B cell (primary cell): Measurements from ENCODE around the gene RILPL2. TPM values are rescaled to one million over a fixed set of nuclear protein-coding genes. Genes with fewer than 3 reads are reported as not detected.
A peak's percentile ranks its signal among the peaks of the same experiment; 100 is the strongest.

Source experiments
- ATAC-seq: fragments of 200-7000 bp; cut with Tn5 transposase; one replicate; pipeline ENCODE4 v1.10.0; 2021; ENCODE audit warnings: low read depth, mild to moderate bottlenecking, moderate number of reproducible peaks, moderate library complexity
- CTCF ChIA-PET: fragments of 350-600 bp; sonication (Branson Sonifier 250); formaldehyde crosslinking; loops from one replicate; lab custom pipeline; 2021; ENCODE audit warnings: antibody characterized with exemption, inconsistent platforms; lab: Charles Lee
- POLR2A ChIA-PET: fragments of 350-600 bp; sonication (Branson Sonifier 250); formaldehyde crosslinking; loops from one replicate; lab custom pipeline; 2021; ENCODE audit warnings: antibody characterized with exemption; lab: Charles Lee
- DNase-seq: peaks from one replicate; pipeline ENCODE4 v3.0.0; 2013
- H2AFZ ChIP-seq: 2 replicates; pipeline ENCODE4 v1.6.1; 2012; ENCODE audit warnings: mild to moderate bottlenecking, low read depth, low read length; ENCODE audit not compliant: insufficient read depth, poor library complexity, severe bottlenecking
- H3K27ac ChIP-seq, 2 donors: 1 replicate in 1 of 2; 2 replicates in 1 of 2; pipeline ENCODE4 v1.5.1; 2012 to 2013; ENCODE audit warnings: low read length in 2 of 2, mild to moderate bottlenecking in 2 of 2, moderate library complexity in 1 of 2
- H3K27me3 ChIP-seq, 4 experiments: fragments of 200-600 bp in 1 of 4; sonication (generic) in 1 of 4; replicated peaks in 1 of 4; 1 replicate in 2 of 4; 2 replicates in 2 of 4; pipeline versions ENCODE4 v1.6.1 to v1.7.0; 2013 to 2016; ENCODE audit warnings: low read length in 3 of 4, mild to moderate bottlenecking in 2 of 4, mixed read lengths in 1 of 4, moderate library complexity in 1 of 4; ENCODE audit not compliant: insufficient read depth in 4 of 4, control insufficient read depth in 3 of 4; ENCODE audit errors: control extremely low read depth in 1 of 4
- H3K36me3 ChIP-seq, 2 experiments: replicated peaks in 1 of 2; 1 replicate in 1 of 2; 2 replicates in 1 of 2; pipeline versions ENCODE4 v1.6.1 to v1.7.1; 2013; ENCODE audit warnings: low read length in 1 of 2; ENCODE audit not compliant: insufficient read depth in 2 of 2, control insufficient read depth in 1 of 2; ENCODE audit errors: control extremely low read depth in 1 of 2, extremely low read depth in 1 of 2
- H3K4me1 ChIP-seq, 2 donors: fragments of 200-600 bp in 1 of 2; sonication (generic) in 1 of 2; 1 replicate in 1 of 2; 2 replicates in 1 of 2; pipeline versions ENCODE4 v1.5.1 to v1.6.1; 2013 to 2017; ENCODE audit warnings: low read length in 2 of 2; ENCODE audit not compliant: control insufficient read depth in 2 of 2, insufficient read depth in 2 of 2
- H3K4me2 ChIP-seq: replicated peaks from 2 replicates; pipeline ENCODE3; 2012; ENCODE audit warnings: mild to moderate bottlenecking, low read depth, low read length; ENCODE audit not compliant: poor library complexity, severe bottlenecking
- H3K4me3 ChIP-seq, 5 experiments: fragments of 200-600 bp in 1 of 5; sonication (generic) in 1 of 5; 1 replicate in 3 of 5; 2 replicates in 2 of 5; pipeline versions ENCODE4 v1.5.1 to v1.7.0; 2011 to 2016; ENCODE audit warnings: low read length in 4 of 5, mild to moderate bottlenecking in 4 of 5, low read depth in 2 of 5, control low read depth in 1 of 5, moderate library complexity in 1 of 5; ENCODE audit not compliant: insufficient read depth in 1 of 5; ENCODE audit errors: control extremely low read depth in 1 of 5, extremely low read depth in 1 of 5
- H3K79me2 ChIP-seq: fragments of 200-600 bp; sonication (generic); one replicate; pipeline ENCODE4 v1.6.0; 2016; ENCODE audit warnings: low read length; ENCODE audit not compliant: control insufficient read depth, insufficient read depth
- H3K9ac ChIP-seq: fragments of 200-600 bp; sonication (generic); 2 replicates; pipeline ENCODE4 v1.6.1; 2017; ENCODE audit warnings: mild to moderate bottlenecking, low read length, moderate library complexity
- H3K9me3 ChIP-seq, 3 donors: one replicate each; pipeline versions ENCODE4 v1.6.1 to v1.7.1; 2013; ENCODE audit warnings: low read length in 2 of 3; ENCODE audit not compliant: control insufficient read depth in 2 of 3, insufficient read depth in 1 of 3; ENCODE audit errors: control extremely low read depth in 1 of 3
- H4K20me1 ChIP-seq: 2 replicates; pipeline ENCODE4 v1.6.0; 2012; ENCODE audit warnings: mild to moderate bottlenecking, low read length; ENCODE audit not compliant: insufficient read depth, control insufficient read depth, poor library complexity, severe bottlenecking
- H3K27ac Mint-ChIP-seq: one replicate; pipeline ENCODE4 v1.8.0; 2021; ENCODE audit warnings: mixed read lengths
- H3K27me3 Mint-ChIP-seq: one replicate; pipeline ENCODE4 v1.8.0; 2021; ENCODE audit warnings: mixed read lengths
- H3K4me1 Mint-ChIP-seq: one replicate; pipeline ENCODE4 v1.8.0; 2021; ENCODE audit warnings: mixed read lengths
- H3K4me3 Mint-ChIP-seq: one replicate; pipeline ENCODE4 v1.8.0; 2021; ENCODE audit warnings: mixed read lengths
- H3K9me3 Mint-ChIP-seq: one replicate; pipeline ENCODE4 v1.8.0; 2022; ENCODE audit warnings: mixed read lengths; ENCODE audit not compliant: insufficient read depth
- CTCF ChIP-seq: fragments of 200-600 bp; IDR thresholded peaks from one replicate; pipeline ENCODE4 v1.8.0; 2022; ENCODE audit warnings: antibody characterized with exemption, mild to moderate bottlenecking
- EZH2 ChIP-seq: IDR thresholded peaks from 2 replicates; pipeline ENCODE4 v1.6.1; 2012; ENCODE audit warnings: borderline replicate concordance, low read depth, mild to moderate bottlenecking, moderate library complexity, low read length; ENCODE audit not compliant: insufficient read depth, poor library complexity, severe bottlenecking
- WGBS: methylation state at CpG from one replicate; pipeline ENCODE4 v1.1.5; 2013; ENCODE audit warnings: missing lambda C conversion rate; ENCODE audit not compliant: insufficient coverage; 5-methylcytosine and 5-hydroxymethylcytosine counted together
- intact Hi-C: fragments of 100-400 bp; cut with micrococcal nuclease; formaldehyde crosslinking; loops from one replicate; pipeline ENCODE4 v1.10.0; 2022
- polyA plus RNA-seq: library from polyadenylated mRNA; depleted of rRNA; stranded (reverse); fragments of >200 nt; gene quantifications from 2 replicates; pipeline ENCODE4 v1.2.3, GENCODE V29; 2012
- total RNA-seq, 2 donors: library from RNA; stranded (reverse); fragments of 120-200 nt in 1 of 2; gene quantifications; 1 replicate in 1 of 2; 2 replicates in 1 of 2; pipeline versions ENCODE4 v1.2.3 to v1.2.4, GENCODE V29; 2013 to 2022

RILPL2 gene
- total and polyA plus RNA-seq, 2 donors (not counting 1 experiment from before 2014, with no cell fraction given) = 4.0 to 12.6 TPM

- peaks cover 10 to 37% of the 10 kb centered on the region in 2 experiments for H3K36me3 ChIP-seq
- peaks cover 0 to 2% of the 10 kb centered on the region in 2 donors for H3K4me1 ChIP-seq
- no peaks in the 10 kb centered on the region for H3K9me3 Mint-ChIP-seq
- no peaks in the 10 kb centered on the region for H3K27me3 Mint-ChIP-seq
- no peak overlapping the region for H3K4me3 Mint-ChIP-seq
- H3K9ac ChIP-seq = no peak overlapping the region
- H2AFZ ChIP-seq = no peak overlapping the region
- intact Hi-C loops = loop anchor here (10.0 kb wide), 1 partner anchor 587 kb away; the partner anchor contains the start of gene HIP1R
- ChIA-PET POLR2A (interaction anchor here (0.6 kb wide), 2 partner anchors 37 to 56 kb away, joined by 4 read pairs; partner anchors contain the start of gene SNRNP35), CTCF (interaction anchor here (0.7 to 1.1 kb wide), 4 partner anchors 11 to 886 kb away, joined by 3 to 5 read pairs (median 4); no protein-coding TSS in a partner anchor)
- no peak overlapping the region for H3K4me2 ChIP-seq
- no peaks in the 10 kb centered on the region for H4K20me1 ChIP-seq
- peaks cover 14% of the 10 kb centered on the region for H3K79me2 ChIP-seq
- ATAC-seq (no peak), DNase-seq (no peak)
- no peak overlapping the region for H3K27ac Mint-ChIP-seq
- H3K27ac ChIP-seq = no peak overlapping the region
- no peaks in the 10 kb centered on the region for H3K9me3 ChIP-seq
- H3K4me1 Mint-ChIP-seq = peaks cover 7% of the 10 kb centered on the region
- no peaks in the 10 kb centered on the region for H3K27me3 ChIP-seq
- TF ChIP-seq EZH2 (no peak), CTCF (no peak)
- WGBS = no CpG with 5 or more reads among the region's 2 CpGs
- no peak overlapping the region for H3K4me3 ChIP-seq
These were observed 15.2 kb downstream of the RILPL2 start for GRCh38 chr12:123421314-123421713.

- no peak for ATAC-seq
- H3K27ac Mint-ChIP-seq = peak overlapping the region; percentile 64
These were observed 26.5 kb downstream of the RILPL2 start for GRCh38 chr12:123410041-123410412.

More at GRCh38 chr12:123410041-123410412, 26.5 kb downstream of the RILPL2 start:
- Histone ChIP-seq H3K4me3 (no peak overlapping the region), H3K9me3 (no peaks in the 10 kb centered on the region), H3K4me1 (no peaks in the 10 kb centered on the region), H3K27me3 (no peaks in the 10 kb centered on the region), H3K9ac (no peak overlapping the region), H3K36me3 (peaks cover 5 to 28% of the 10 kb centered on the region in 2 experiments), H3K27ac (no peak overlapping the region), H3K4me2 (no peak overlapping the region), H4K20me1 (no peaks in the 10 kb centered on the region), H3K79me2 (peaks cover 3% of the 10 kb centered on the region), H2AFZ (no peak overlapping the region)
- TF ChIP-seq CTCF (no peak), EZH2 (no peak)
- intact Hi-C loops = no loop called here
- Mint-ChIP-seq H3K9me3 (no peaks in the 10 kb centered on the region), H3K4me1 (peaks cover 3% of the 10 kb centered on the region), H3K4me3 (no peak overlapping the region), H3K27me3 (no peaks in the 10 kb centered on the region)
- WGBS = 96% methylated on average over 4 of the region's 5 CpGs
- CTCF ChIA-PET = interaction anchor here (1.4 to 2.0 kb wide), 3 partner anchors 44 to 172 kb away, joined by 3 to 10 read pairs (median 7); no protein-coding TSS in a partner anchor
- POLR2A ChIA-PET = no interaction called here
- DNase-seq = no peak
